Tibial artery (tissue), 4 donors: ENCODE measurements around the gene PRDM13.

Experiments used
- DNase-seq, 2 donors: peaks; one replicate each; pipeline ENCODE4 v3.0.0-alpha.2; 2019
- H3K27ac ChIP-seq, 2 donors: fragments of 200-600 bp; sonication (generic) in 1 of 2; 1 replicate in 1 of 2; 2 replicates in 1 of 2; pipeline ENCODE4 v1.5.1; 2018 to 2019; ENCODE audit warnings: mild to moderate bottlenecking in 1 of 2
- H3K27me3 ChIP-seq, 2 donors: fragments of 200-600 bp; sonication (generic) in 1 of 2; one replicate each; pipeline versions ENCODE4 v1.5.1 to v1.6.0; 2016 to 2019
- H3K36me3 ChIP-seq, 3 donors: fragments of 200-600 bp; sonication (generic) in 2 of 3; one replicate each; pipeline ENCODE4 v1.5.1; 2016 to 2019; ENCODE audit warnings: mild to moderate bottlenecking in 2 of 3
- H3K4me1 ChIP-seq, 4 donors: fragments of 200-600 bp; sonication (generic) in 2 of 4; 1 replicate in 3 of 4; 2 replicates in 1 of 4; pipeline ENCODE4 v1.5.1; 2016 to 2019
- H3K4me3 ChIP-seq, 2 donors: fragments of 200-600 bp; sonication (generic) in 1 of 2; 1 replicate in 1 of 2; 2 replicates in 1 of 2; pipeline ENCODE4 v1.5.1; 2018 to 2019; ENCODE audit warnings: mild to moderate bottlenecking in 2 of 2
- H3K9me3 ChIP-seq, 3 donors: fragments of 200-600 bp; sonication (generic) in 1 of 3; one replicate each; pipeline ENCODE4 v1.5.1; 2016 to 2019
- intact Hi-C: fragments of 100-400 bp; cut with DNase I; formaldehyde crosslinking; loops from one replicate; pipeline ENCODE4 v1.15.0; 2023; ENCODE audit warnings: low total_unique reads
- TF ChIP-seq, protein P1 (sequence below), 2 experiments: fragments of 200-600 bp in 1 of 2; fragments of 450-650 bp in 1 of 2; IDR thresholded peaks; one replicate each; pipeline ENCODE4 v1.5.1; 2017 to 2019; ENCODE audit warnings: antibody characterized with exemption in 2 of 2, mild to moderate bottlenecking in 1 of 2, moderate library complexity in 1 of 2

PRDM13 gene

DNA sequence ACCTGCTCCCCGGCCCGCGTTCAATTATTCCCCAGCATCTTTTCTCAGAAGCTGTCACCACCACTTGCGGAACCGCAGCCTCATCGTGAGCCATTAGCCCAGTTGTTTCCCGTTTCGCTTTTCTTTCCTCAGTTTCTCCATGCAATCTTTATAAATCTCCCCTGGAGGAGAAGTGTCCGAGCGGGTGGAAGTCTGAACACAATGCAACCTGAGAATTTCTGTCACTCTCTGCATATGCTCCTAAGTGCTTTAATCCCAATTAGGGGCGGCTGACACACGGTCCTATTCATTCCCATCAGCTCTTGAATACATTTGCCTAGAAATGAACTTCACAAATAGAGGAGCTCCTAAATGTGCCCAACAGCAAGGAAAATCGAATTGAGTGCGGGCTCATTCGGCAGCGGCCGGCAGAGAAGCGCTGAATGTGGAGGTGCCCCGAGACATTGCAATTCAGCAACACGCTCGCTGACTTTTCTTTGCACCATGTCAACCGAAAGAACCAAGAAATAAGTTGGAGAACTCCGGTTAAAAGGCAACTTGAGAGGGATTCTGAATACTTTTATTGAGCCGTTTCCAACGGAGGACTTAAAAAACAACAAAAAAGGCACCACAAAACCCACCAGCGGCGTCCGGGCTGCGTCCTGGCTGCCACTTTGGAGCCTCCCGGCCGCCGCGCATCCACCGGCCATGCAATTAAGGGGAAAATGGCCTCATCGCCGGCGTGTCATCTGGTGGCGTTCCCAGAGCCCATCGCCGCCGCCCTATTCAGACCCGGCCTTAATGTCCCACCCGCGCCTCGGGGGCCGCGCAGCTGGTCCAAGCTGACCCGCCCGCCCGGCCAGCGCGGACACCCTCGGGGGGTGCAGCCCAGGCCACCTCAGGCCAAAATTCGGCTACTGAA lies 3.9 kb upstream of the PRDM13 start:
- intact Hi-C loops = no loop called here
- DNase-seq = no peak

DNA sequence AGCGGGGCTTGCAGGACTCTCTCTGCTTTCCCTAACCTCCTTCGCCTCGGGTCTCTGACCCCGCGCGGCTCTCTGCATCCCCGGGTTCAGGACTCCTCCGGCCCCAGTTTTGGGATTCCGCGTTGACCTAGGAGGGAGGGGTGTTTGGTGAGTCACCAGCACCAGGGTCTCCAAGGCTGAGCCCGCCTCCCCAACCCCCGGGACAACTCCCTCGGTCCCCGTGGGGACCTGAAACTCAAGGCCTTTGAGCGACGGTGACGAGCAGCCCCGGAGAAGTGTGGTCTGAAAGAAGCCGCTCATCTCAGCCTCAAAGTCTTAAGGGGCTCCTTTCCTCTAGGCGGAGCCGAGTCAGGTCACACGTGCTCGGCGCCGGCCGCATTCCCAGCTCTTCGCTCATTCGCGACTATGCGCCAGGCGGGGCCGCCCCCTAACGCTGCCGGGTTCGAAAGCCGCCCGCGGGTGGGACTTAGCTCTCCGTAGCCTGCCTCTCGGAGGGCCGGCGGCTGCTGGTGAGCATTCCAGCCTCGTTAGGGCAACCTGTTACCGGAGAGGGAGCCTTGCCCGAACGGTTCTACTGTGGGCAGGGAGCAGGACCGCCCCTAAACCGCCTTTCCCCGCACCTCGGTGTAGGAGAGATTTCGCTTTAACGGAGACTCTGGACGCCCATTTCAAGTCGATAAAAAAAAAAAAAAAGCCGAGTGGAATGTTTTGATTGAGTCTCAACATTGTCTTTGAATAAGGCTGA lies 3.0 kb upstream of the PRDM13 start:
- DNase-seq = no peak
- peaks cover 8 to 95% of the 10 kb centered on the region in 2 donors for H3K27me3 ChIP-seq
- peak overlapping the region; percentile 19 to 35 for H3K4me3 ChIP-seq
- no peaks in the 10 kb centered on the region for H3K9me3 ChIP-seq
- intact Hi-C loops = no loop called here
- TF ChIP-seq, protein P1, sequence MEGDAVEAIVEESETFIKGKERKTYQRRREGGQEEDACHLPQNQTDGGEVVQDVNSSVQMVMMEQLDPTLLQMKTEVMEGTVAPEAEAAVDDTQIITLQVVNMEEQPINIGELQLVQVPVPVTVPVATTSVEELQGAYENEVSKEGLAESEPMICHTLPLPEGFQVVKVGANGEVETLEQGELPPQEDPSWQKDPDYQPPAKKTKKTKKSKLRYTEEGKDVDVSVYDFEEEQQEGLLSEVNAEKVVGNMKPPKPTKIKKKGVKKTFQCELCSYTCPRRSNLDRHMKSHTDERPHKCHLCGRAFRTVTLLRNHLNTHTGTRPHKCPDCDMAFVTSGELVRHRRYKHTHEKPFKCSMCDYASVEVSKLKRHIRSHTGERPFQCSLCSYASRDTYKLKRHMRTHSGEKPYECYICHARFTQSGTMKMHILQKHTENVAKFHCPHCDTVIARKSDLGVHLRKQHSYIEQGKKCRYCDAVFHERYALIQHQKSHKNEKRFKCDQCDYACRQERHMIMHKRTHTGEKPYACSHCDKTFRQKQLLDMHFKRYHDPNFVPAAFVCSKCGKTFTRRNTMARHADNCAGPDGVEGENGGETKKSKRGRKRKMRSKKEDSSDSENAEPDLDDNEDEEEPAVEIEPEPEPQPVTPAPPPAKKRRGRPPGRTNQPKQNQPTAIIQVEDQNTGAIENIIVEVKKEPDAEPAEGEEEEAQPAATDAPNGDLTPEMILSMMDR (IDR thresholded peaks at IDR 0.05) = no peak
- no peak overlapping the region for H3K27ac ChIP-seq
- no peaks in the 10 kb centered on the region for H3K36me3 ChIP-seq
- H3K4me1 ChIP-seq = peaks cover 0 to 44% (median 26%) of the 10 kb centered on the region in 4 donors

More for the DNA sequence above, 3.9 kb upstream of the PRDM13 start:
- Histone ChIP-seq H3K27ac (no peak overlapping the region), H3K4me1 (peaks cover 0 to 39% (median 25%) of the 10 kb centered on the region in 4 donors), H3K4me3 (peak overlapping the region; percentile 19 to 35), H3K27me3 (peaks cover 8 to 95% of the 10 kb centered on the region in 2 donors), H3K9me3 (no peaks in the 10 kb centered on the region), H3K36me3 (no peaks in the 10 kb centered on the region)
- TF ChIP-seq, protein P1 (IDR thresholded peaks at IDR 0.05) = no peak

DNA sequence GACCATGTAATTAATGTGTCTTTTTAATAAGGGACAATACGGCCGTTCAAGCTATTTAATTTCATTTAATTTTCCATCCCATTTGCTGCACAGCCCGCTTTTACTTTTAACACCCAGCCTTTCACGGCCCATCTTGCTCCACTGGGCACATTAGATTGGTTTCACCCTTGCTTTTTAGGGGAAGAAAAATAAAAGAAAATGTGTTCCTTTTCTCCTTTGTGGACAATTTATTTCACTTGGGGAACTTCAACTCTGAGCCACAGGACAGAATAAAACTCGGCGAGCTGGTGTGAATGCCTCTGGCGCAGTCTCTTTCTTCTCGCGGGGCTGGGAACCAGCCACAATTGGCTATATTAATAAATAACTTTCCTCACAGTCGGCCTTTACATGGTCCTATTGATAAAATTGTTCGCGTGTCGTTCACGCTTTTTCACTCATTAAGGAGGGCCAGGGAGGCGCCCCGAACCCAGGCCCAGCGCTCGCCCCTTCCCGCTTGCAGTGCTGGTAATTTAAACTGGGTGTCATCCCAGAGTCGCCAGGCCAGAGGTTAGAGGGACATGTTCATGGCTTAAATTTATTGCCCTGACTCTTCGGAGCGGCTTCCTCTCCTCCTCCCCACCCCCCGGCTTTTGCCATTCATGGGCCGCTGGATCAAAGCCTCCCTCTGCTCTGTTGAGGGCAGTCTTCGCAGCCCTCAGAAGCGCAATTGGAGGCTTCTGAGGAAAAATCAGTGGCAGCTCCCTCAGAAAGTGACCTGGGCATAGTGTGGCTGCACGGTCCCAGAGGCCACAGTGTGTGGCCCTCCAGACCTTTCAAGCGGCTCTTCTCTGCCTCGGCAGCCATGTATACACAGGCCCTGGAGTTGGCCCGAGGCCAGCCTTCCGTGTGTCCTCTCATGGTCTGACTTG lies 2.2 kb upstream of the PRDM13 start:
- DNase-seq = no peak
- Histone ChIP-seq H3K27ac (no peak overlapping the region), H3K9me3 (no peaks in the 10 kb centered on the region), H3K4me3 (peak overlapping the region; percentile 19 to 35), H3K36me3 (no peaks in the 10 kb centered on the region), H3K4me1 (peaks cover 0 to 44% (median 26%) of the 10 kb centered on the region in 4 donors), H3K27me3 (peaks cover 8 to 95% of the 10 kb centered on the region in 2 donors)
- TF ChIP-seq, protein P1 (IDR thresholded peaks at IDR 0.05) = no peak
- intact Hi-C loops = no loop called here

DNA sequence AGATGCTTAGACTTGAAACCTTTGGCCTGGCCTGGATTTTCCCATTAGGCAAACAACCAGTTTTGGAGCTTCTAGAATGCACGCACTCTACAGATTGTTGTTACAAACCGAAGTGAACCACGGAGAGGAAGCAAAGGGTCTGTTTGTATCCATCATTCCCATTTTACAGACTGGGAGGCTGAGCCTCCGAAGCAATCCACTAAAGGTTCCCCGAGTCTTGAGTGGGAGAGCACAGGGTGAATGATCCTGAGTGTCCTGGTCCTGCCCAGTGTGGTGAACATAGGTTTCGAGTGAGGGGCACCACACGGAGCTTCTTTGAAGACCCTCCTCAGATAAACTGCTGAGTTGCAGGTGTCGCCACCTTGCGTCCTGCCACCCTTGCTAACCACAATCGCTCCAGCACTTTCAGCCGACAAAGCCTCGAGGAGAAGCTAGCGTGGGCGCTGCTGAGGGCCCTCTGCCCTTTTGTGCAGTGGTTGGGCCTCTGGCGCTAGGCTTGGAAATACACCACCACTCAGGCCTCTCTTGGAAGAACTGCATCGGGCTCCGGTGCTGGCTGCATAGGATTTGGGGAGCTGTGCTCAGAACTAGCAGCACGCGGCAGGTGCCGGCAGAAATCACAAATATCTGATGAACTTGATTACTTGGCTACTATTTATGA lies 1.4 kb upstream of the PRDM13 start:
- Histone ChIP-seq H3K36me3 (no peaks in the 10 kb centered on the region), H3K4me1 (peaks cover 0 to 44% (median 26%) of the 10 kb centered on the region in 4 donors), H3K27ac (no peak overlapping the region), H3K27me3 (peaks cover 8 to 98% of the 10 kb centered on the region in 2 donors), H3K9me3 (no peaks in the 10 kb centered on the region), H3K4me3 (no peak overlapping the region)
- TF ChIP-seq, protein P1 (IDR thresholded peaks at IDR 0.05) = no peak
- DNase-seq = no peak
- intact Hi-C loops = no loop called here
